Chondrocyte (in vitro differentiated cells): ENCODE results near the gene CTBS. TPM values are rescaled to one million over a fixed set of nuclear protein-coding genes. Genes with fewer than 3 reads are reported as not detected.

ENCODE experiments used
- DNase-seq: peaks from one replicate; pipeline ENCODE4 v3.0.0; 2021; ENCODE audit warnings: mixed read lengths, low spot score
- H3K27ac Mint-ChIP-seq: one replicate; pipeline ENCODE4 v1.8.0; 2021; ENCODE audit warnings: mild to moderate bottlenecking, moderate library complexity, mixed read lengths; ENCODE audit not compliant: unreplicated experiment
- H3K27me3 Mint-ChIP-seq: 2 replicates; pipeline ENCODE4 v1.8.0; 2021; ENCODE audit warnings: low read depth, mixed read lengths
- H3K36me3 Mint-ChIP-seq: 2 replicates; pipeline ENCODE4 v1.8.0; 2021; ENCODE audit warnings: low read depth, mixed read lengths
- H3K4me1 Mint-ChIP-seq: 2 replicates; pipeline ENCODE4 v1.8.0; 2021; ENCODE audit warnings: low read depth, mild to moderate bottlenecking, mixed read lengths
- H3K4me3 Mint-ChIP-seq: one replicate; pipeline ENCODE4 v1.8.0; 2021; ENCODE audit warnings: mild to moderate bottlenecking, moderate library complexity, mixed read lengths; ENCODE audit not compliant: unreplicated experiment
- H3K9me3 Mint-ChIP-seq: 2 replicates; pipeline ENCODE4 v1.8.0; 2021; ENCODE audit warnings: low read depth, mixed read lengths
- total RNA-seq: library from RNA; stranded (reverse); gene quantifications from 3 replicates; pipeline ENCODE4 v1.2.1, GENCODE V29; 2021
- TF ChIP-seq, protein P1 (sequence below): fragments of 200-600 bp; sonication (generic); IDR thresholded peaks from 2 replicates; pipeline ENCODE4 v1.5.0; 2021; ENCODE audit warnings: antibody characterized with exemption, mild to moderate bottlenecking, moderate library complexity

Gene CTBS
- total RNA-seq, 1 donor from 2014 or later = 20.9 TPM

DNA sequence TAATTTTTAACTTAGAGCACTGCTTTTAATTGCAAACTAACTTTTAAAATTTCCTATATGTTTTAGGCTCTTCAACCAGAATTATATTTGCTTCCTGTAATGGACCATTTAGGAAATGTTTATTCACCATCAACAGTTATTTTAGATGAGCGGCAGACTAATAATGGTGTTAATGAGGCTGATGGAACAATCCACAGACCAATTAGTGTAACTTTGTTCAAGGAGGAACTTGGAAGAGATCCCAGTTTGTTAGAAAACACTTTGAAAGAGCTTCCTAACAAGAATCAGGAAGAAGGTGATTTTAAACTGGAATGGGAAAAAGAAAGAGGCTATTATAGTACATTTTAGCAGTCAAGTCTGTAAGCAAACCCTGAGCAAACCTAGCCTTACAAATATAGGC lies 48.5 kb downstream of the CTBS start:
- Mint-ChIP-seq H3K4me3 (no peak overlapping the region), H3K4me1 (no peaks in the 10 kb centered on the region), H3K27ac (no peak overlapping the region), H3K27me3 (no peaks in the 10 kb centered on the region), H3K36me3 (peaks cover 4% of the 10 kb centered on the region), H3K9me3 (peaks cover 3% of the 10 kb centered on the region)
- TF ChIP-seq, protein P1, sequence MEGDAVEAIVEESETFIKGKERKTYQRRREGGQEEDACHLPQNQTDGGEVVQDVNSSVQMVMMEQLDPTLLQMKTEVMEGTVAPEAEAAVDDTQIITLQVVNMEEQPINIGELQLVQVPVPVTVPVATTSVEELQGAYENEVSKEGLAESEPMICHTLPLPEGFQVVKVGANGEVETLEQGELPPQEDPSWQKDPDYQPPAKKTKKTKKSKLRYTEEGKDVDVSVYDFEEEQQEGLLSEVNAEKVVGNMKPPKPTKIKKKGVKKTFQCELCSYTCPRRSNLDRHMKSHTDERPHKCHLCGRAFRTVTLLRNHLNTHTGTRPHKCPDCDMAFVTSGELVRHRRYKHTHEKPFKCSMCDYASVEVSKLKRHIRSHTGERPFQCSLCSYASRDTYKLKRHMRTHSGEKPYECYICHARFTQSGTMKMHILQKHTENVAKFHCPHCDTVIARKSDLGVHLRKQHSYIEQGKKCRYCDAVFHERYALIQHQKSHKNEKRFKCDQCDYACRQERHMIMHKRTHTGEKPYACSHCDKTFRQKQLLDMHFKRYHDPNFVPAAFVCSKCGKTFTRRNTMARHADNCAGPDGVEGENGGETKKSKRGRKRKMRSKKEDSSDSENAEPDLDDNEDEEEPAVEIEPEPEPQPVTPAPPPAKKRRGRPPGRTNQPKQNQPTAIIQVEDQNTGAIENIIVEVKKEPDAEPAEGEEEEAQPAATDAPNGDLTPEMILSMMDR = no peak
- no peak for DNase-seq

DNA sequence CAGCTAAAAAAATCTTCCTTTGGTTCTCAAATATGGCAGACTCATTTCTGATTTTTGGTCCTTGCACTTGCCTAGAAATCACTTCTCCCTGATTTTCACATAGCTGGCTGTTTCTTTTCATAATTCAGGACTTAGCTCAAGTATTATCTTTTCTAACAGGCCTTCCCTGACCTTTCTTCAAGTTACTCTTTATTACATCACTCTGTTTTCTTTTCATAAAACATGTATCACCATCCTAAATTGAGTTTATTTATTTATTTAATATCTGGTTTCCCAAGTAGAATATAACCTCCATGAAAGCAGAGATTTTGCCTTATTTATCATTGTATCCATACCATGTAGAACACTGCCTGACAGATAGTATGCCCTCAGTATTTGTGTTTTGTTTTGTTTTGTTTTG lies 49.6 kb downstream of the CTBS start:
- H3K36me3 Mint-ChIP-seq = peaks cover 4% of the 10 kb centered on the region

GRCh38 chr1:84510668-84511067 lies 63.6 kb downstream of the CTBS start:
- no peak for DNase-seq
- Mint-ChIP-seq H3K27ac (no peak overlapping the region), H3K36me3 (peaks cover 10% of the 10 kb centered on the region), H3K4me1 (peaks cover 11% of the 10 kb centered on the region), H3K4me3 (no peak overlapping the region), H3K9me3 (peaks cover 14% of the 10 kb centered on the region), H3K27me3 (no peaks in the 10 kb centered on the region)
- TF ChIP-seq, protein P1 = no peak

More for the DNA sequence above, 49.6 kb downstream of the CTBS start:
- Mint-ChIP-seq H3K4me3 (no peak overlapping the region), H3K4me1 (no peaks in the 10 kb centered on the region), H3K27me3 (no peaks in the 10 kb centered on the region), H3K9me3 (peaks cover 3% of the 10 kb centered on the region), H3K27ac (no peak overlapping the region)
- TF ChIP-seq, protein P1 = no peak
- DNase-seq = no peak

- Mint-ChIP-seq H3K4me3 (no peak overlapping the region), H3K27ac (no peak overlapping the region), H3K27me3 (no peaks in the 10 kb centered on the region)
Measured at GRCh38 chr1:84510165-84510564, 64.1 kb downstream of the CTBS start.

DNA sequence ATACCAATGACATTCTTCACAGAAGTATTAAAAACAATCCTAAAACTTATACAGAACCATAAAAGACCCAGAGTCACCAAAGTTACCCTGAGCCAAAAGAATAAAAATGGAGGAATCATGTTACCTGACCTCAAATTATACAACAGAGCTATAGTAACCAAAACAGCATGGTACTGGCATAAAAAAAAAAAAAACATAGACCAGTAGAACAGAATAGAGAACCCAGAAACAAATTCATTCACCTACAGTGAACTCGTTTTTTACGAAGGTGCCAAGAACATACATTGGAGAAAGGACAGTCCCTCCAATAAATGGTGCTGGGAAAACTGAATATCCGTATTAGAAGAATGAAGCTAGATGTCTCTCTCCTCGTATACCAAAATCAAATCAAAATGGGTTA lies 65.2 kb downstream of the CTBS start:
- no peak overlapping the region for H3K27ac Mint-ChIP-seq
- H3K4me3 Mint-ChIP-seq = no peak overlapping the region
- no peaks in the 10 kb centered on the region for H3K27me3 Mint-ChIP-seq
- TF ChIP-seq, protein P1 = no peak
- DNase-seq = no peak
- peaks cover 22% of the 10 kb centered on the region for H3K4me1 Mint-ChIP-seq
- H3K36me3 Mint-ChIP-seq = peaks cover 10% of the 10 kb centered on the region
- peaks cover 14% of the 10 kb centered on the region for H3K9me3 Mint-ChIP-seq

More at GRCh38 chr1:84510165-84510564, 64.1 kb downstream of the CTBS start:
- H3K9me3 Mint-ChIP-seq = peaks cover 14% of the 10 kb centered on the region
- H3K36me3 Mint-ChIP-seq = peaks cover 10% of the 10 kb centered on the region
- TF ChIP-seq, protein P1 = no peak
- no peak for DNase-seq
- H3K4me1 Mint-ChIP-seq = peaks cover 11% of the 10 kb centered on the region
